GM18499 (cell line): ENCODE data around the gene NHP2.
"Not testable (repeated sequence)": the region's sequence is repeated elsewhere in the genome, so short reads cannot be mapped to it uniquely, and the experiment has no call there.

Source experiments
- ATAC-seq: cut with Tn5 transposase; IDR thresholded peaks from one replicate; pipeline ENCODE4 v1.9.1; 2021; ENCODE audit warnings: moderate number of reproducible peaks; ENCODE audit not compliant: insufficient read depth, unreplicated experiment

NHP2 gene

GRCh38 chr5:178153530-178154340 is at the start of gene NHP2:
Gene NHP2 (minus strand): TSS chr5:178153885. CDS start chr5:178153817, 68 bp downstream.
- ATAC-seq = peak; percentile 94

- no peak for ATAC-seq
Measured at GRCh38 chr5:178202541-178202940, 48.9 kb upstream of the NHP2 start.

GRCh38 chr5:178201927-178202235 is 48.2 kb upstream of the NHP2 start:
- no peak for ATAC-seq

- ATAC-seq = no peak
Measured at GRCh38 chr5:178201221-178201926, 47.7 kb upstream of the NHP2 start.

- ATAC-seq = no peak
Measured at GRCh38 chr5:178199581-178200434, 46.1 kb upstream of the NHP2 start.

GRCh38 chr5:178198706-178199105 is 45.0 kb upstream of the NHP2 start:
- ATAC-seq = no peak

- ATAC-seq = not testable (repeated sequence)
Measured at GRCh38 chr5:178198151-178198550, 44.5 kb upstream of the NHP2 start.

- no peak for ATAC-seq
Measured at GRCh38 chr5:178196986-178197385, 43.3 kb upstream of the NHP2 start.

- no peak for ATAC-seq
Measured at GRCh38 chr5:178196281-178196812, 42.7 kb upstream of the NHP2 start.

GRCh38 chr5:178194026-178194425 is 40.3 kb upstream of the NHP2 start:
- ATAC-seq = no peak

- no peak for ATAC-seq
Measured at GRCh38 chr5:178193251-178193809, 39.6 kb upstream of the NHP2 start.

GRCh38 chr5:178192787-178193186 is 39.1 kb upstream of the NHP2 start:
- no peak for ATAC-seq

- no peak for ATAC-seq
Measured at GRCh38 chr5:178192244-178192643, 38.6 kb upstream of the NHP2 start.

GRCh38 chr5:178191661-178192060 is 38.0 kb upstream of the NHP2 start:
- no peak for ATAC-seq

- ATAC-seq = no peak
Measured at GRCh38 chr5:178189433-178189832, 35.7 kb upstream of the NHP2 start.

- ATAC-seq = no peak
Measured at GRCh38 chr5:178187014-178187413, 33.3 kb upstream of the NHP2 start, which contains the start of gene GMCL2. Gene GMCL2 (minus strand): TSS chr5:178187371. CDS start chr5:178187299, 72 bp downstream.

GRCh38 chr5:178186427-178186826 is 32.7 kb upstream of the NHP2 start:
- ATAC-seq = no peak

- no peak for ATAC-seq
Measured at GRCh38 chr5:178182158-178182876, 28.6 kb upstream of the NHP2 start.

- no peak for ATAC-seq
Measured at GRCh38 chr5:178180141-178180863, 26.6 kb upstream of the NHP2 start.
